GM12891 (cell line): ENCODE measurements around the gene YIPF7.

Experiments used
- DNase-seq: peaks from one replicate; pipeline ENCODE4 v3.0.0; 2011; ENCODE audit warnings: low spot score; ENCODE audit not compliant: insufficient read length
- FAIRE-seq: peaks from 2 replicates; lab custom pipeline; 2011; peaks lifted over from hg19 to GRCh38; lab: Jason Lieb, UNC
- PAX5 ChIP-seq: IDR thresholded peaks from 2 replicates; pipeline ENCODE4 v1.6.1; 2011; ENCODE audit warnings: low read length, moderate library complexity, mild to moderate bottlenecking; ENCODE audit not compliant: insufficient read depth, severe bottlenecking
- POLR2A ChIP-seq: IDR thresholded peaks from 2 replicates; pipeline ENCODE4 v1.6.1; 2011; ENCODE audit warnings: low read depth, low read length, control low read depth
- POLR2AphosphoS5 ChIP-seq: IDR thresholded peaks from 2 replicates; pipeline ENCODE4 v1.6.1; 2011; ENCODE audit warnings: low read depth, low read length, control low read depth
- POU2F2 ChIP-seq: IDR thresholded peaks from 2 replicates; pipeline ENCODE4 v1.6.1; 2011; ENCODE audit warnings: low read depth, mild to moderate bottlenecking, control low read depth, low read length, moderate library complexity
- SPI1 ChIP-seq: IDR thresholded peaks from 2 replicates; pipeline ENCODE4 v1.6.1; 2011; ENCODE audit warnings: low read depth, low read length, control low read depth
- TAF1 ChIP-seq: IDR thresholded peaks from 2 replicates; pipeline ENCODE4 v1.6.1; 2011; ENCODE audit warnings: low read depth, low read length, control low read depth

YIPF7 gene

GRCh38 chr4:44632089-44632488, 19.3 kb downstream of the YIPF7 start:
- no peak for TF ChIP-seq POLR2AphosphoS5
- no peak for TF ChIP-seq TAF1
- TF ChIP-seq SPI1, result no peak
- no peak for TF ChIP-seq POLR2A
- no peak for FAIRE-seq
- no peak for DNase-seq

- DNase-seq (peak; percentile 16), FAIRE-seq (peak; percentile 31)
- TF ChIP-seq PAX5 (no peak), POLR2A (no peak), SPI1 (no peak), POLR2AphosphoS5 (no peak), TAF1 (no peak), POU2F2 (no peak)
Observed at GRCh38 chr4:44629280-44629866, 22.1 kb downstream of the YIPF7 start.

- FAIRE-seq (no peak), DNase-seq (no peak)
- no peak for TF ChIP-seq POLR2A
- no peak for TF ChIP-seq SPI1
- TF ChIP-seq POU2F2, result no peak
- TF ChIP-seq POLR2AphosphoS5, result no peak
- TF ChIP-seq PAX5, result no peak
- no peak for TF ChIP-seq TAF1
Observed at GRCh38 chr4:44623676-44624075, 27.7 kb downstream of the YIPF7 start.

- no peak for FAIRE-seq
- TF ChIP-seq TAF1 (no peak), POLR2A (no peak), SPI1 (no peak), POU2F2 (no peak), POLR2AphosphoS5 (no peak), PAX5 (no peak)
- DNase-seq, result no peak
Observed at GRCh38 chr4:44616621-44617020, 34.8 kb downstream of the YIPF7 start.

GRCh38 chr4:44583393-44583792, 68.0 kb downstream of the YIPF7 start:
- FAIRE-seq, result no peak
- TF ChIP-seq TAF1 (no peak), POU2F2 (no peak), PAX5 (no peak), SPI1 (no peak), POLR2A (no peak), POLR2AphosphoS5 (no peak)
- no peak for DNase-seq

- TF ChIP-seq SPI1, result no peak
- TF ChIP-seq PAX5, result no peak
- no peak for TF ChIP-seq POLR2AphosphoS5
- no peak for TF ChIP-seq POLR2A
- no peak for TF ChIP-seq TAF1
- no peak for TF ChIP-seq POU2F2
- FAIRE-seq (no peak), DNase-seq (no peak)
Observed at GRCh38 chr4:44580231-44580630, 71.2 kb downstream of the YIPF7 start.

- FAIRE-seq, result no peak
- TF ChIP-seq POLR2AphosphoS5 (no peak), POU2F2 (no peak), TAF1 (no peak), SPI1 (no peak), PAX5 (no peak), POLR2A (no peak)
- DNase-seq, result no peak
Observed at GRCh38 chr4:44578954-44579353, 72.5 kb downstream of the YIPF7 start.
